HG03196 (cell line): ENCODE measurements around the gene SSR3.
A peak's percentile ranks its signal among the peaks of the same experiment; 100 is the strongest.

Source experiments
- ATAC-seq: cut with Tn5 transposase; IDR thresholded peaks from one replicate; pipeline ENCODE4 v1.9.1; 2021; ENCODE audit not compliant: unreplicated experiment

Gene SSR3

DNA sequence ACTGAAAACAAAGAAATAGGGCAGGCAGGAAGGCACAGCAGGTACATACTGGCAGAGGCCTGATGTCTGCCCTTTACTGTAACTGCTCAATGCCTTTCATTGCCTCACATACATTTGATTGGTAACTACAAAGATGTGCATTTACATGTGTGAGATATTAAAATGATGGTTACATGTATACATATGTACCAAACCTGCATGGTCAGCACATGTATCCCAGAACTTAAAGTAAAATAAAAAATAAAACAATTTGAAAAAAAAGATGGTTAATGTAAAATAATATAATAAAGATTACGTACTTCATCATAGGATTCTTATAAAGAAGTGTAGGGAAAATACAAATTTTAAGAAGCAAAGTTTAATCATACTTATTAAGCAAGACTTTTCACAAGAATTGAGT is 15.1 kb downstream of the SSR3 start:
- no peak for ATAC-seq

DNA sequence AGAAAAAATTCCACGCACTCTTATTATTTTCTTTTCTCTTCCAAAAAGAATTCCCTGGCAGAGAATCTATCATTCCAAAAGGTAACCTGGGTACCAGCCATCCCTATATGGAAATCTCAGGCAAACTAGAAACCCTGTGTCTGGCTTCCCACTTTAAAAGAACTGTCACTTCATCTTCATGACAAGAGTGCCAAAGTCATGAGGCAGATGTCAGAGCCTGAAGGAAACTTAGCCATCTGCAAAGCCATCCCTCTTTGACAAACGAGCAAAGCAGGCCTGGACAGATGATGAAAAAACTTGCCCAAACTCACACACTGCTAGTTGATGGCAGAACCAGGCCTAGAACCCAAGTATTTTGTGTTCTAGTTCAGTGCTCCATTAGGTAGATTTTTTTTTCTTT is 15.9 kb downstream of the SSR3 start:
- ATAC-seq, result no peak

DNA sequence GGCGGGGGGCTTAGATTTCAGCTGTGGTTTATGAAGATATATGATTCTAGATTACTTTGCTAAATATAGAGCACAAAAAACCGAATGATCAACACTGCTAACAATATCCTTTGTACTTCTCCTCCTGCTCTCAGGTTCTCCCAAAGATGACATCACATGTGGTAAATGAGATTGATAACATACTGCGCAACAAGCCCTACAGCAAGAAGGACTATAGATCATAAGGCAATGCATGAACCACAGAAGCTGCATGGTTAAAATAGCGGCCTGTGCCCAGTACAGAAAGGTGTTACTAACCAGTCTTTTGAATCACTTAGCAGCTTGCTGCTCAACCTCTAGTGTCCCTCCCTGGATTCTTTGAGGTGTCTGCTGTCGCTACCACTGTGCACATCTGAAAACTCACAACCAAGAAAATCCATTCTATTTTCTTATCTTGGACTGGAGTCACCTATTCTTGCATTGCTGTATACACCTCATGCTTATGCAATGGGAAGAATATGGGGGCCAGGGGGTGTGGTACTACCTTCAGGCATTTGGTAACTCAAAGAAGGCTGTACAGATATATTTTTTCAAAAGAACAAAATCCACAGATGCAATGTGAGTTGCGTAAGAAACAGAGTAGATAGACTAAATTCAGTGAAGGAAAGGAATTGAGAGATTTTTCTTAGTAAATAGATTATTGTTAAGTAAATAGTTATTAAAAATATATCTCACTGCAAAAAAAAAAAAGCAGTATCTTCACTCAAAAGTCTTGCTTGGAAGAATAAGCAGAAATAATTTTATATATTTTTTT is 18.2 kb downstream of the SSR3 start:
- ATAC-seq, result no peak

DNA sequence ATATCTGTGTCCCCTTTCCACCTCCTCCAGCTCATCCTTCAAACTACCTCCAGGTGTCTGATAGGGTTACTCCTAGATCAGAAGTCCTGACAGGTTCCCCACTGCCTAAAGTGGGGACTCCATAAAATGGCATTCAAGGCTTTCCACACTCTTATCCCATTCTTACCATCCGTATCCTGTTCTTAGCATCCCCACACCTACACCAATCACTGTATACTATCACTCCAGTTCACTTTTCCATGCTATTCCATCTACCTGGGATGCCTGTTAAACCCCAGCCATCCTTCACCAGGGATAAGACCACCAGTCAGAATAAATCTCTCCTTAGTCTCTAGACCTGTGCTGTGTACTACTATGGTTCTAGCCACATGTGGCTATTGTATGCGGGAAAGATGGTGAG is 19.1 kb downstream of the SSR3 start:
- no peak for ATAC-seq

DNA sequence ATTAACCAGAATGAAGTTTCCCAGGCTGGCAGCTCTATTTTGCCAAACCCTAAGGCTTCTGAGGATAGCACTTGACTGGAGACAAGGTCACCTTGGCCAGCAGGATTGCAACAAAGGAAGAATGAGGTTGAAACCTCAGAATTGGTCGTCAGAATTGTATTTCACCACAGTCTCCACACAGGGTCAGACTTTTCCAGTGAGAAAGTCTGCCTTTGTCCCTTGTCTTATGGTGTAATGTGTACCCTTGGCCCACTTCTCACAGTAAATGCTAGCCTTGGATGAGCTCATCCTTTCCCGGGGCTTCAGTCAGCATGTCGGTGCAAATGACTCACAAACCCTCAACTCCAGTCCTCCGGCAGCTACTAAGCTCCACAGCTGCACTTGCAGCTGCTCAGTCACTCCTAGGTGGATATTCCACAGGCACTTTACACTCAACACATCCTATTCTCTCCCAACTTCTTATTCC is 19.7 kb downstream of the SSR3 start:
- no peak for ATAC-seq

DNA sequence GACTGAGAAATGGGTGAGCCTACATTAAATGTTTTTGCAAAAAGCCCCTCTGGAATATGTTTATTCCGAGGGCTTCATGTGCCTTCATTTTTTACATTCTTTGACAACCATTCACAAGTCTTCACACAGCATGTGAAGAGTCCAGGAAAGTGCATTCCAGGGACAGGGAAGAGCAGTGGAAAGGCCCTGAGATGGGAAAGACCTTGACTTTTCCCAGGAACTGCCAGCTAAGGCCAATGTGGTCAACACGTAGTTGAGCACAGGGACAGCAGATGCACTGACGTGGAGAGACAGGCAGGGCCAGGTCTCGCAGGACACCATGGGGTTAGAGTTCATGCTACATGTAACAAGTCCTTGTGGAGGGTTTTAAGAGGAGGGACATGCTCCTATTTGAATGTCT is 21.7 kb downstream of the SSR3 start:
- no peak for ATAC-seq

DNA sequence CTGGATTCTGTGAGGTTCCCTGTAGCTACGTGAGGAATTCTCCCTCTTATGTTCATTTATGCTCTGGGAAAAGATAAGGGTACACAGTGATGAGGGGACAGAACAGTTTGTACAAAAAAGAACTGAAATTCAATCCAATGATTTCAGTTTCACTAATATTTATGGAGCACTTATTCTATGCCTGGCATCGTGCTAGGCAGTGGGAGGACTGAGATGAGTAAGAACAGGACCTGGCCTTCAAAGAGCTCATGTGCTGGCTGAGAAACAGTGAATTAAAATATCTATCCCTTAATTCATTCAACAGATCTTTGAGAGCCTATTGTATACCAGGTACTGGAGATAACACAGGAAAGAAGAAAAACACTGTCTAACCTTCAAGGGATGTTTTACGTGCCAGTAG is 22.2 kb downstream of the SSR3 start:
- ATAC-seq, result no peak

DNA sequence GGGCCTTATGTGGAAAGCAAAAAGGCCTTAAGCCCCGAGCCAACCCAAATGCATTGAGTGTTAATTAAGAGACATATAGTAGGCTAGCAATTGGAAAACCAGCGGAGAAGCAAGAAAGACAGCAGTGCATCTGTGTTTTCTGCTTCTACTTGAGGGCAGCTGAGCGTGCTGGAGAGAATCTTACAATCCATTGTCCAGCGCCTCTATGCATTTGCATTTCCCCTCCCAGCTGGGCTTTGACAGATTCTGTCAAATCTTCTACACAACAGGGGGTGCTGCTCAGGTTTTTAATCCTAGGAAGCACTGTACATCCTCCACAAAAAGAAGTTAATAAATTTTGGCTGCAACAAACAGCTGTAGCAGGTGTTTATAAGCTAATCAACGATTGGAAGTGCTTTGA is 23.9 kb downstream of the SSR3 start:
- ATAC-seq, result no peak

DNA sequence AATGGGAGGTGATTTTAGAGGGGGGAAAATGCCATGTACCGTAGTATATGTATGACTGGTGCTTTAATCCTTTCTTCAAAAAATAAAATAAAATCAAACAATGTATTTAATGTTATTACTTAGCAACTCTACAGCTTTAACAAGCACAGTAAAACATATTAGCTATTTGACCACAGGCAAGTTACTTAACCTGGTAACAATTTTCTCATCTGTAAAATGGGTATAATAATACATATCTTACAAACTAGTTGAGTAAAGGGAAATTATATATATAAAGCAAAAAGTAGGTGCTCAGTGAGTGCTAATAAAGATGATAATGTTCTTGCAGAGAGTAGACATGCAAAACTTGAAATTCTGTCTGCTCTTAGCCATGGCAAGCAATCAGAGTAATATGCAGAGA is 27.9 kb downstream of the SSR3 start:
- no peak for ATAC-seq

DNA sequence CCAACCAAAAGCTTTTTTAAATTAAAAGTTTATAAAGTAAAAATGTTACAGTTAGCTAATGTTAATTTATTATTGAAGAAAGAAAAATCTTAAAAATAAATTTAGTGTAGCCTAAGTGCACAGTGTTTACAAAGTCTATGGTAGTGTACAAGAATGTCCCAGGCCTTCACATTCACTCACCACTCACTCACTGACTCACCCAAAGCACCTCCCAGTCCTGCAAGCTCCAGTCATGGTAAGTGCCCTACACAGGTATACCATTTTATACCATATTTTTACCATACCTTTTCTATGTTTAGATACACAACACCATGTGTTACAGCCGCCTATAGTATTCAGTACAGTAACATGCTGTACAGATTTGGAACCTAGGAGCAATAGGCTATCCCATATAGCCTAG is 29.1 kb downstream of the SSR3 start:
- ATAC-seq, result no peak

DNA sequence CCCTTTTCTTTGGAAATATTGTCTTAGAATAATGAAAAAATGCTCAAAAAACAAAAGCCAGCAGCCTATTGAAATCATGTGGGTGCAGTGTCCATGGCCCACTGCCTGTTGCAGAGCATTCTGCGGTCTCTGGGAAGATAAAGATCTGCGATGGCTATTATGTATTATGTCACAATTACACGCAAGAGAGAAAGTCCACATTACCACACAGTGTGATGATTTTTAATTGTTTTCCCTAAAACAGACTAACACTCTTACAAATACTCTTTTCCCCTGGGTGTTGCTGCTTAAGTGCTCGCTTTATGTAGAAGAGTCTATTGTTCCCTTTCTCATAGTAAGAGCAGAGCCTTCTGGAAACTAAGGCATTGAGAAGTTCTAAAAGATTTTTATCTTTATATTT is 32.2 kb downstream of the SSR3 start:
- ATAC-seq, result no peak

DNA sequence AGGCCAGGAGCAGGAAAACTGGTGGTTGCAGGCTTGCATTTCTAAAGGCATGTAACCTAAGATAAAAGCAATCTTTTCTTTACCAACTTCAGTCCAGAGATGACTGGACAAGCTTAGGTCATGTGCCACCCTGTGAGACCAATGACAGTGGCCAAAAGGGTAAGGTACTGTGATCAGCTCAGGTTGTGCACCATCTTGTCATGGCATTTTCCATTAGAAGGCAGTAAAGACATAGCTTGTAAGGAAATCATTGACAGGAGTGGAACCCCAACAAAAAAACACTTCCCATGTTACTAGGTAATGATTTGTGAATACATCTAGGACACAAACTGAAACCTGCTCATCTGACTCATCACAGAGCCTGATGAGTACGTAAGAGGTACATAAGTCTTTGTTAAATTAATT is 35.2 kb downstream of the SSR3 start:
- peak; percentile 79 for ATAC-seq

DNA sequence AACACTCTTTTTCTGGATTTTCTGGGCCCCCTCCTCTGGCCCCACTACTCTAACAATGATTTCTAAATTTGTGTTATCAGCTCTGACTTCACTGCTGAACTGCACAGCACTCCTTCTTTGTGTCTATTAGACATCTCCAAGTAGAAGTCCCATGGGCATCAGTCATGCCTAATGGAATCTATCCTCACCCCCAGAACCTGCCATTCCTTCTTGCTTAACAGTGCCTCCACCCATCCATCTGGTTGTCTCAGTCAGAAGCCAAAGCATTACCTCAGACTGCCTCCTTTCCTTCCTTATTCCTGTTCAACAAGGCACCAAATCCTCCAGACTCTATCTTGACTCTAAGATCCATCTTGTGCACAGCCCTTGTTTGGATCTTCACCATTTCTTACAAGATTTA is 36.2 kb downstream of the SSR3 start:
- no peak for ATAC-seq

DNA sequence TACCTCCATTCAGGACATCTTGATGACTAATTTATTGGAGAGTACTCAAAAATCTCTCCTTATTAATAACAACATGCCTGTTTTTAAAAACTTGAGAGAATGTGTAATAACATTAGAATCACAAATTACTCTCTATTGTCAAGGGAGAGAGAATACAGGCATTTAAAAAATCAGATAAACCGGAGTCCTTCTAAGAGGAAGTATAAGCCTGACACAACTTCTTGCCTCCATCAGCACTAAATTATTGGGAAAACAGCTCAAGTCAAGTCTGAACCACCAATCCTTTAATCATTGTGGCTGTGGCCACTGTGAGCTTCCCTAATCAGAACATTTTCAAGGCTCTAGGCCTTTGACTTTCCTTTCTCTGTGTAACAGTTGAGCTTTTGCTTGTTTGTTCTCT is 38.0 kb downstream of the SSR3 start:
- no peak for ATAC-seq

DNA sequence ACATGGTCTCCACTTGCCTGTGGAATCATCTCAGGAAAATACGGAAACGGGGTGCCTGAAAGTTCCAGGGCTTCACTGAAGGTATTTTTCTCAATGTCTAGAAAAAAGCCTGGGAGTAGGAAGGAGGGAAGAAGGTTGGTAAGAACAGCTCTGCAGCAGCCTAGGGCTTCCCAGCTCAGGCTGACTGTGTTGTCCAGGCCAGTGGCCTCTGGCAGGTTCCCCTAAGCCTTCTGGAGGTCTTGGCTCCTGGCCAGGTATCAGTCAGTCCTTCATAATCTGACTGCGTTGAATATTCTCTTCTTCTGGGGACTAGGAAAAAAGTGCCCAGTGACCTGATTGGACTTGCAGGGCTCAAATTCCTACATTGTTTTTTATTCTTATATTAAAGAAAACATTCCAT is 38.6 kb downstream of the SSR3 start:
- no peak for ATAC-seq

DNA sequence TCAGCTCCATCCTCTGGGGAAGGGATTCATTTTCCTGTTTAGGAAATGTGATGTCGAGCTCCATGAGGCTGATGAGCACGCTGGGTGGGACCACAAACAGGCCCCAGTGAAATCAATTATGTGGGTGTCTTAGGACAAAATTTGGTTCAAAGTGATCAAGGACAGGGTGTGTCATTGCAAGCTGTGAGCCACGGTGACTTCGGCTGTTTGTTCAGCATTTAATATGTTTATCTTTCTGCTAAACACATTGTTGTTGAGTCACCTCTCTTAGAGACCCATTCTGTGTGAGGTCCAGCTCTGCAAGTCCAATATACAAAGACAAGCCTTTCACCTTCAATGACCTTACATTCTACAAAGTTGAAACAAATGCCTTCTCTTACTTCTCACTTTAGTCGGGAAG is 41.3 kb downstream of the SSR3 start:
- no peak for ATAC-seq

DNA sequence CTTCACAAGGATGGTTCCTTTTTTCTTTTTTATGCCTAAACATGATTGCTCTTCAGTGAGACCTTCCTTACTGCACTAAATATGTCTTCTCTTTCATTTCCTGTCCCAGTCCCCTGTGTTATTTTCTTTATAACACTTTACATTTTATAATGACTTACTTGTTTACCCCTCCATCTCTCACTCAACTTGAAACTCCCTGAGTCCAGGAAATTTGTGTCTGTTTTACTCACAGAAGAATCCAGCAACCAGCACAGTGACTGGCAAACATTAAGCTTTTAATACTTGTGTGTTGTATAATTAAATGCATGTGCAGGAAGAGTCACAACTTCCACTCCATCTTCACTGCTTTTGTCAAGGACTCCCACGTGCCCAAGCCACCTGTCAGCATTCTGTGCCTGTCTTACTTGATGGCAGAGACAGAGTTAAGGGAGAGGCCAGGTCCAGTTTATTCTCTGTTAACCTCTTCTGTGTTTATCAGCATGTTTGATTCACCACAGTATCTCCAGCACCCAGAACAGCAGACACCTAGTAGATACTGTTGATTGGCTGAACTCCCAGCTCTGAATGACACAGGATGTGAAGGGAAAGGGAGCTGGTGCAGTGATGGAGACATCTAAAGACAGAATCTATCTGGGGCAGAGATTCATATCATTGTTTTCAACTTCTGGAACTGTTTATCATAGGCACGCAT is 42.8 kb downstream of the SSR3 start:
- ATAC-seq, result no peak

DNA sequence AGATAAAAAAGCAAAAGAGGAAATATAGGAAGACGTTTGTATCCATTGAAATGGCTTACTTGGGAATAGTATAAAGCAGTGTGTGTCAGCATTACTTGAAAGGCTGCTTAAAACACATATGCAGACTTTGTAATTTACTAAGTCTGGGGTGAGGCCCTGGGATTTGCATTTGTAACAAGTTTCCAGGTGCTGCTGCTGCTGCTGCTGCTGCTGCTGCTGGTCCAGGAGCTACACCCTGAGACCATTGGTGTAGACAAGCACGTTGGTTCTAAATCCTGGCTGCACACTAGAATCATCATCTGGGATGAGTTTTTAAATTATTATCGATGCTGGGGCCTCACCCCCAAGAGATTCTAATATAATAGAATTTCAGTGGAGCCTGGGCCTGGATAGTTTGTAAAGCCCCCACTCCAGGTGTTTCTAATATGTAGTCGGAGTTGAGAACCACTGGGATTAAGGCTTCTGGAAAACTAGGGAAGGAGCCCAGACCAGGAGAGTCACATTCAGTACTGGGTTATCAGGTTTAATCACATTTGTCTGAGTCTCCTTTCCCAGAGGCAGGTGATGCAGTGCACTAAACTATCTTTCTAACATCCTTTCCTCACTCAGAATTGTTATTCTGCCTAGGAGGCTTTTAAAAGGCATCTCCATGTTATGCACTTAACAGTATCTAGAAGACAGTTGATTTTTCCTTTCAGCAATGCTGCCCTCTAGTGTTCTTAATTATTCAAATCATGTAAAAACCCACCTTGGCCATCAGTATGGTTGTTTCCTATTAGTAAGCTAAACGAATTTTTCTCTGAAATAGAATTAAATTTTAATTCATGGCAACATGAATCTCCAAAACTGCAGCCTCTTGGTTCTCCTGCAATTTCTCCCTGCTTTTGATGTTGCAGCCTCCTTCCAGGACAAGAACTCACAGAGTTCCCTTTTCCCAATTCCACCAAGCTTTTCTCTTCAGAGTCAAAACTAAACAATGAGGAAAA is 45.4 kb downstream of the SSR3 start:
- no peak for ATAC-seq

DNA sequence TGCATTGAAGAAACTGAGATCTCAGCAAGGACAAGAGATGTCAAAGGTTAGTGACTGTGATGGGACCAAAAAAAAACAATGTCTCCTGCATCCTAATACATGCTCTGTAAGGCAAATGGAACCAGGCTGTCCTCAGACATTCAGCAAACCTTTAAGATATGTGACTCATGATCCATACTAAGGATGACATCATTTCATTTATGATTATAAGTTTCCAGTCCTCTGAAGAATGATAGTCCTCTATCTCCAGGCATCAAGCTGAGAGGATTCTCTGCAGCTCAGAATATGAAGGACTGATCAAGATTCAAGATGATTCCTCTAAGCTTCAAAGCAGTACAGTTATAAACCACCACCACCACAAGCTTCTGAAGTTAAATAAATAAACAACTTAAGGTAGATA is 47.6 kb downstream of the SSR3 start:
- no peak for ATAC-seq

DNA sequence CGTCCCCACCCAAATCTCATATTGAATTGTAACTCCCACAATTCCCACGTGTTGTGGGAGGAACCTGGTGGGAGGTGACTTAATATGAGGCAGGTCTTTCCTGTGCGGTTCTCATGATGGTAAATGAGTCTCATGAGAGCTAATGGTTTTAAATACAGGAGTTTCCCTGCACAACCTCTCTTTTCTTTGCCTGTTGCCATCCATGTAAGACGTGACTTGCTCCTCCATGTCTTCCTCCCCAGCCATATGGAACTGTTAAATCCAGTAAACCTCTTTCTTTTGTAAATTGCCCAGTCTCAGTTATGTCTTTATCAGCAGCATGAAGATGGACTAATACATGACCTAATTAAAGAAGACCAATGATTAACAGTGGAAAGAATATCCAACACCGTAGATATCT is 56.6 kb downstream of the SSR3 start:
- ATAC-seq, result no peak

DNA sequence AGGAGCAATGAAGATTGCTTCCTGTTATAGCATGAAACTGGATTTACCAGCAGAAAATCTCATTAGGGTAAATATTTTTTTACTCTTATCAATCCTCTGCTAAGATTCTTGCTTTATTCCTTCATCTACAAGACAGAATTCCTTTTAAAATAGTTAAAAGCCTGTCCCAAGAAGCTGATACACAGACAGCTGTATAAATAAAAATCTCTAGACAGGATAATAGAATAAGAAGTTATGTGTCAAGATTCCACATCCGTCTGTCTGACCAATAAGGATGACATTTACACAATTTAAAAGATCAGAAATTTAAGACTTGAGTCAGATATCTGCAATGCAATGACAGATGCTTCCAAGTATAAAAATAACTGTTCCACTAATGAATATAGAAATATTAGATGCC is 57.6 kb downstream of the SSR3 start:
- no peak for ATAC-seq

DNA sequence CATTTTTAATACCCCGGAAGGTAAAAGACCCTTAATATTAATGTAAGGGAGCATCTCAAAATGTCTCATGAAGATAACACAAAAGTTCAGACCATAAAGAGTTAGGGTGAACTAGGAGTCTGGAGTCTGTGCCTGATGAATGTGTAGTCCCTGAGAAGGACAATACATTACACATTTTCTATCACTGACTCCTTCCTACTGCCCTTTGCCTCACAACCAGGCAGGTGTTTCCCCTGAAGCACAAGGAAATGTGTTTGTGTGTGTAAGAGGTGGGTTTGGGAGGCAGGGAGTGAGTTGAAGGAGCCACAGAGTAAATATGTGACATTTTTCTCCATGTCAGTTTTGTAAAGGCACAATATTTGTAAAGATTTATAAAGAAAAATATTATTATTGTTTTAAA is 59.1 kb downstream of the SSR3 start:
- ATAC-seq, result no peak
